VCaP (cell line): ENCODE data around the gene GLRX3.

ENCODE experiments used
- H3K27ac ChIP-seq: fragments of 450-650 bp; 2 replicates; pipeline ENCODE4 v1.5.1; 2017
- CTCF ChIP-seq: fragments of 450-650 bp; conservative IDR thresholded peaks from 2 replicates; pipeline ENCODE4 v1.5.1; 2017; ENCODE audit warnings: mild to moderate bottlenecking, moderate library complexity

Gene GLRX3

GRCh38 chr10:130141460-130141859 lies 5.3 kb downstream of the GLRX3 start:
- no peak overlapping the region for H3K27ac ChIP-seq
- no peak for TF ChIP-seq CTCF

GRCh38 chr10:130141878-130142277 lies 5.7 kb downstream of the GLRX3 start:
- TF ChIP-seq CTCF: no peak
- H3K27ac ChIP-seq: no peak overlapping the region

GRCh38 chr10:130146042-130146441 lies 9.9 kb downstream of the GLRX3 start:
- H3K27ac ChIP-seq: no peak overlapping the region
- no peak for TF ChIP-seq CTCF

- TF ChIP-seq CTCF: no peak
- H3K27ac ChIP-seq: 0 out of 2 replicates have a peak overlapping the region, but pooled peaks have one; percentile 15
Measured at GRCh38 chr10:130159192-130159794, 23.1 kb downstream of the GLRX3 start.

- H3K27ac ChIP-seq: no peak overlapping the region
- peak; percentile 23; the same call in 1 of the 2 replicates for TF ChIP-seq CTCF
Measured at GRCh38 chr10:130160775-130161174, 24.6 kb downstream of the GLRX3 start.

GRCh38 chr10:130161331-130161730 lies 25.1 kb downstream of the GLRX3 start:
- H3K27ac ChIP-seq: no peak overlapping the region
- no peak for TF ChIP-seq CTCF

- no peak for TF ChIP-seq CTCF
- H3K27ac ChIP-seq: no peak overlapping the region
Measured at GRCh38 chr10:130167193-130167592, 31.0 kb downstream of the GLRX3 start.
